A549 (cell line): ENCODE measurements around the gene TEX29. TPM values are rescaled to one million over a fixed set of nuclear protein-coding genes. Genes with fewer than 3 reads are reported as not detected.

Source experiments
- ATAC-seq, 2 experiments: fragments of 200-7000 bp in 1 of 2; fragments of >200 bp in 1 of 2; cut with Nextera tagmentation in 1 of 2; cut with Tn5 transposase in 1 of 2; 3 replicates each; pipeline versions ENCODE4 v1.8.0 to v1.9.1; 2018 to 2020; ENCODE audit warnings: mild to moderate bottlenecking in 1 of 2, moderate library complexity in 1 of 2
- CTCF ChIA-PET: fragments of 300-600 bp; sonication (Branson Sonifier 250); formaldehyde crosslinking; extraction: SDS; loops from one replicate; lab custom pipeline; 2021; ENCODE audit warnings: antibody characterized with exemption, inconsistent platforms; lab: Yijun Ruan, JAX
- POLR2A ChIA-PET: fragments of 350-600 bp; formaldehyde crosslinking; extraction: SDS; loops from one replicate; lab custom pipeline; 2021; ENCODE audit warnings: antibody characterized with exemption, inconsistent platforms; lab: Yijun Ruan, JAX
- DNase-seq, 2 experiments: peaks; one replicate each; pipeline versions ENCODE4 v3.0.0 to v3.0.0-alpha.2; 2011 to 2016; ENCODE audit warnings: low read depth in 1 of 2, low spot score in 1 of 2
- FAIRE-seq: peaks from 2 replicates; lab custom pipeline; 2011; peaks lifted over from hg19 to GRCh38; lab: Jason Lieb, UNC
- H3K27ac ChIP-seq, 2 experiments: fragments of >200 bp; sonication (Bioruptor Twin); formaldehyde crosslinking; 3 replicates each; pipeline ENCODE4 v1.5.1; 2016 to 2017
- H3K4me1 ChIP-seq: fragments of >200 bp; sonication (Bioruptor Twin); formaldehyde crosslinking; 3 replicates; pipeline ENCODE4 v1.6.1; 2016
- H3K4me2 ChIP-seq: fragments of >200 bp; sonication (Bioruptor Twin); formaldehyde crosslinking; 3 replicates; pipeline ENCODE4 v1.6.1; 2016
- H3K4me3 ChIP-seq: fragments of >200 bp; sonication (Bioruptor Twin); formaldehyde crosslinking; 3 replicates; pipeline ENCODE4 v1.5.1; 2016
- H3K9me3 ChIP-seq: fragments of >200 bp; sonication (Bioruptor Twin); formaldehyde crosslinking; 3 replicates; pipeline ENCODE4 v1.6.1; 2016
- CBX8 ChIP-seq: fragments of 200-600 bp; sonication (generic); IDR thresholded peaks from 2 replicates; pipeline ENCODE4 v1.6.1; 2016
- CHD2 ChIP-seq: fragments of 150-350 bp; IDR thresholded peaks from 2 replicates; pipeline ENCODE4 v1.6.1; 2014; ENCODE audit warnings: low read length; ENCODE audit not compliant: partially characterized antibody
- EHF ChIP-seq: fragments of 250-450 bp; sonication (Bioruptor Pico); IDR thresholded peaks from 2 replicates; pipeline ENCODE4 v1.5.0; 2020; ENCODE audit warnings: mild to moderate bottlenecking
- EHMT2 ChIP-seq: fragments of 200-600 bp; sonication (generic); IDR thresholded peaks from 2 replicates; pipeline ENCODE4 v1.6.1; 2016; ENCODE audit warnings: antibody characterized with exemption, low read depth, mild to moderate bottlenecking, moderate library complexity
- FOXS1 ChIP-seq: fragments of 250-450 bp; sonication (Bioruptor Pico); IDR thresholded peaks from 2 replicates; pipeline ENCODE4 v1.5.0; 2020; ENCODE audit warnings: mild to moderate bottlenecking, moderate library complexity
- HDAC2 ChIP-seq: fragments of 200-600 bp; sonication (generic); IDR thresholded peaks from 2 replicates; pipeline ENCODE4 v1.6.1; 2016
- HEYL ChIP-seq: fragments of 250-450 bp; sonication (Bioruptor Pico); IDR thresholded peaks from 2 replicates; pipeline ENCODE4 v1.8.0; 2021; ENCODE audit warnings: mild to moderate bottlenecking, moderate library complexity
- HOXB13 ChIP-seq: fragments of 250-450 bp; sonication (Bioruptor Pico); IDR thresholded peaks from 2 replicates; pipeline ENCODE4 v1.5.0; 2020; ENCODE audit warnings: low read depth, mild to moderate bottlenecking, moderate library complexity
- HOXB5 ChIP-seq: fragments of 250-450 bp; sonication (Bioruptor Pico); IDR thresholded peaks from 2 replicates; pipeline ENCODE4 v1.5.0; 2020; ENCODE audit warnings: mild to moderate bottlenecking, moderate library complexity
- JUN ChIP-seq, 2 experiments: fragments of >200 bp; sonication (Bioruptor Twin); formaldehyde crosslinking; IDR thresholded peaks; 2 replicates in 1 of 2; 3 replicates in 1 of 2; pipeline ENCODE4 v1.6.1; 2016 to 2017
- KDM1A ChIP-seq: fragments of 200-600 bp; sonication (generic); IDR thresholded peaks from 2 replicates; pipeline ENCODE4 v1.6.1; 2016; ENCODE audit warnings: low read depth, mild to moderate bottlenecking
- MAZ ChIP-seq: fragments of 150-350 bp; IDR thresholded peaks from 2 replicates; pipeline ENCODE4 v1.6.1; 2014; ENCODE audit warnings: antibody characterized with exemption, low read depth, low read length, borderline replicate concordance
- MYC ChIP-seq: IDR thresholded peaks from 2 replicates; pipeline ENCODE4 v1.6.1; 2012; ENCODE audit warnings: mild to moderate bottlenecking, inconsistent platforms, low read length, improper control_type of control experiment, borderline replicate concordance
- NFE2L2 ChIP-seq: fragments of 150-350 bp; conservative IDR thresholded peaks from 2 replicates; pipeline ENCODE4 v1.6.1; 2014; ENCODE audit warnings: low read length
- NPAS2 ChIP-seq: fragments of 250-450 bp; sonication (Bioruptor Pico); IDR thresholded peaks from 2 replicates; pipeline ENCODE4 v1.8.0; 2022; ENCODE audit warnings: mild to moderate bottlenecking, moderate library complexity, borderline replicate concordance
- POLR2A ChIP-seq: IDR thresholded peaks from 2 replicates; pipeline ENCODE4 v1.6.1; 2012; ENCODE audit warnings: mild to moderate bottlenecking, low read length
- RARB ChIP-seq: fragments of 250-450 bp; sonication (Bioruptor Pico); IDR thresholded peaks from 2 replicates; pipeline ENCODE4 v1.8.0; 2021; ENCODE audit warnings: mild to moderate bottlenecking, moderate library complexity
- RCOR1 ChIP-seq: fragments of 150-350 bp; IDR thresholded peaks from 2 replicates; pipeline ENCODE4 v1.6.1; 2014; ENCODE audit warnings: antibody characterized with exemption, low read length, low read depth
- SMC3 ChIP-seq: fragments of >200 bp; sonication (Bioruptor Twin); formaldehyde crosslinking; IDR thresholded peaks from 3 replicates; pipeline ENCODE4 v1.6.1; 2018; ENCODE audit warnings: inconsistent platforms
- TP53 ChIP-seq: fragments of 250-450 bp; sonication (Bioruptor Pico); IDR thresholded peaks from 2 replicates; pipeline ENCODE4 v1.5.0; 2021; ENCODE audit warnings: mild to moderate bottlenecking, moderate library complexity
- ZC3H11A ChIP-seq: fragments of 450-650 bp; IDR thresholded peaks from 2 replicates; pipeline ENCODE4 v1.6.1; 2014; ENCODE audit warnings: antibody characterized with exemption, mild to moderate bottlenecking
- ZNF302 ChIP-seq: fragments of 250-450 bp; sonication (Bioruptor Pico); IDR thresholded peaks from 2 replicates; pipeline ENCODE4 v1.9.0; 2021; ENCODE audit warnings: inconsistent platforms, mild to moderate bottlenecking, moderate library complexity
- ZSCAN20 ChIP-seq: fragments of 250-450 bp; sonication (Bioruptor Pico); IDR thresholded peaks from 2 replicates; pipeline ENCODE4 v1.8.0; 2022; ENCODE audit warnings: mild to moderate bottlenecking, moderate library complexity
- WGBS: methylation state at CpG from one replicate; pipeline ENCODE4 v1.1.6; 2017; ENCODE audit errors: missing lambda C conversion rate; 5-methylcytosine and 5-hydroxymethylcytosine counted together
- polyA plus RNA-seq, 4 experiments: library from polyadenylated mRNA; depleted of rRNA in 3 of 4; stranded (reverse); fragments of >200 nt; fragmentation: RNase III in 1 of 4; extraction: RNeasy Plus Mini Kit Qiagen cat#74134 plus additional on column Dnase treatment in 1 of 4; gene quantifications; 2 replicates in 3 of 4; 3 replicates in 1 of 4; pipeline ENCODE4 v1.2.3, GENCODE V29; 2011 to 2017
- TF ChIP-seq, protein P1 (sequence below): fragments of 150-350 bp; IDR thresholded peaks from 2 replicates; pipeline ENCODE4 v1.6.1; 2014; ENCODE audit warnings: low read depth, mild to moderate bottlenecking, low read length
- TF ChIP-seq, protein P2 (sequence below): fragments of 450-650 bp; IDR thresholded peaks from 2 replicates; pipeline ENCODE4 v1.6.1; 2014; ENCODE audit warnings: antibody characterized with exemption
- TF ChIP-seq, protein P3 (sequence below): fragments of 250-450 bp; sonication (Bioruptor Pico); IDR thresholded peaks from 2 replicates; pipeline ENCODE4 v1.5.0; 2020; ENCODE audit warnings: low read depth, mild to moderate bottlenecking, moderate library complexity
- TF ChIP-seq, protein P4 (sequence below): IDR thresholded peaks from 2 replicates; pipeline ENCODE4 v1.6.1; 2012; ENCODE audit warnings: low read depth, borderline replicate concordance
- TF ChIP-seq, protein P5 (sequence below): fragments of 250-450 bp; sonication (Bioruptor Pico); IDR thresholded peaks from 2 replicates; pipeline ENCODE4 v1.5.0; 2021; ENCODE audit warnings: mild to moderate bottlenecking, moderate library complexity, borderline replicate concordance
- TF ChIP-seq, protein P6 (sequence below): fragments of >200 bp; sonication (Bioruptor Twin); formaldehyde crosslinking; IDR thresholded peaks from 3 replicates; pipeline ENCODE4 v1.5.1; 2016

The TEX29 gene
- polyA plus RNA-seq, 2 of the 4 experiments (the other 2 are of a cell fraction), result 0.13 to 0.35 TPM

DNA sequence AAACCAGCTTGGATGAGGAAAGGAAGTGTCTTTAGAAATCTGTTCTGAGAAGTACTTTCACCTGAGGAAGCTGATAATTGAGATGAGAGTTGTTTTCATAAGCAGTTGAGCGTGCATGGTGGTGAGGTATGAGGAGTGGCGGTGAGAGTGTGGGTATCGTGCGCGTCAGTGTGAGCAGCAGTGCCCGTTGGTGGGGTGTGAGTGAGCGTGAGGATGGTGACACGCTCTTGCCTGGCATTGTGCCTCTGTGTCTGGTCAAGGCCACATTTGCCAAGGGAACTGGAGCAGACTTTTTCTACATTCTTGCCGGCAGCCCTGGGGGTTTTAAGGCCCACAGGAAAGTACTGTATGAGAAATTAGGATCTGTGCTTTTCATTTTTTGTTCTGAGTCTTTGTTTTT is 36.5 kb upstream of the TEX29 start:
- CTCF ChIA-PET, result no interaction called here
- no peak for DNase-seq
- H3K4me3 ChIP-seq, result no peak overlapping the region
- FAIRE-seq, result no peak
- WGBS, result 92% methylated on average over 9 of the region's 9 CpGs
- TF ChIP-seq FOXS1 (CRISPR knock-in tag), result no peak
- TF ChIP-seq TP53 (CRISPR knock-in tag), result no peak
- TF ChIP-seq, protein P1, sequence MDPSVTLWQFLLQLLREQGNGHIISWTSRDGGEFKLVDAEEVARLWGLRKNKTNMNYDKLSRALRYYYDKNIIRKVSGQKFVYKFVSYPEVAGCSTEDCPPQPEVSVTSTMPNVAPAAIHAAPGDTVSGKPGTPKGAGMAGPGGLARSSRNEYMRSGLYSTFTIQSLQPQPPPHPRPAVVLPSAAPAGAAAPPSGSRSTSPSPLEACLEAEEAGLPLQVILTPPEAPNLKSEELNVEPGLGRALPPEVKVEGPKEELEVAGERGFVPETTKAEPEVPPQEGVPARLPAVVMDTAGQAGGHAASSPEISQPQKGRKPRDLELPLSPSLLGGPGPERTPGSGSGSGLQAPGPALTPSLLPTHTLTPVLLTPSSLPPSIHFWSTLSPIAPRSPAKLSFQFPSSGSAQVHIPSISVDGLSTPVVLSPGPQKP, result no peak
- no peak for TF ChIP-seq MAZ
- TF ChIP-seq RARB (CRISPR knock-in tag), result no peak
- no peak for TF ChIP-seq NFE2L2
- TF ChIP-seq, protein P2, sequence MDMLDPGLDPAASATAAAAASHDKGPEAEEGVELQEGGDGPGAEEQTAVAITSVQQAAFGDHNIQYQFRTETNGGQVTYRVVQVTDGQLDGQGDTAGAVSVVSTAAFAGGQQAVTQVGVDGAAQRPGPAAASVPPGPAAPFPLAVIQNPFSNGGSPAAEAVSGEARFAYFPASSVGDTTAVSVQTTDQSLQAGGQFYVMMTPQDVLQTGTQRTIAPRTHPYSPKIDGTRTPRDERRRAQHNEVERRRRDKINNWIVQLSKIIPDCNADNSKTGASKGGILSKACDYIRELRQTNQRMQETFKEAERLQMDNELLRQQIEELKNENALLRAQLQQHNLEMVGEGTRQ, result no peak
- no peak for TF ChIP-seq EHMT2
- no peak for TF ChIP-seq HDAC2
- TF ChIP-seq CHD2, result no peak
- TF ChIP-seq, protein P3, sequence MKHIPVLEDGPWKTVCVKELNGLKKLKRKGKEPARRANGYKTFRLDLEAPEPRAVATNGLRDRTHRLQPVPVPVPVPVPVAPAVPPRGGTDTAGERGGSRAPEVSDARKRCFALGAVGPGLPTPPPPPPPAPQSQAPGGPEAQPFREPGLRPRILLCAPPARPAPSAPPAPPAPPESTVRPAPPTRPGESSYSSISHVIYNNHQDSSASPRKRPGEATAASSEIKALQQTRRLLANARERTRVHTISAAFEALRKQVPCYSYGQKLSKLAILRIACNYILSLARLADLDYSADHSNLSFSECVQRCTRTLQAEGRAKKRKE (CRISPR knock-in tag), result no peak
- no peak for TF ChIP-seq ZSCAN20 (CRISPR knock-in tag)
- no peak for TF ChIP-seq ZNF302 (CRISPR knock-in tag)
- TF ChIP-seq HOXB5, result no peak
- TF ChIP-seq POLR2A, result no peak
- TF ChIP-seq SMC3, result no peak
- H3K9me3 ChIP-seq, result no peaks in the 10 kb centered on the region
- no peak overlapping the region for H3K27ac ChIP-seq
- POLR2A ChIA-PET, result no interaction called here
- H3K4me1 ChIP-seq, result no peaks in the 10 kb centered on the region
- H3K4me2 ChIP-seq, result no peak overlapping the region
- no peak for ATAC-seq

DNA sequence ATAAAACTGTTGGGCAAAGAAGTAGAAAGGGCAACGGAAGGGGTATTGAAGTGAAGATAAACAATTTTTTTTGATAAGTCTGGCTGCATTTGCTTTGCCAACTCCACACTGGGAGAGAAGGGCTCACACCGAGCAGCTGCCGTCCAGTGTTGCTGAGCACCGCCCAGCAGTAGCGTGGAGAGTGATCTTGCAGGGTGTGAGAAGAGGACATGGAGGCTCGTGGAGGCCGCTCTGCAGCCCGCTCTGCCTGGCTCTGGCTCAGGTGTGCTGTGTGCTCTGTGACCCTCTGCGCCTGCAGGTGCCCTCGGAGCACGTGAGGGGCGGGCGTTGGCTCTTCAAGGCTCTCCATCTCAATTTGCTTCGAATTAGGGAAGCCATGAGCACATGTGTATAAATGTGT is 35.9 kb upstream of the TEX29 start:
- H3K4me3 ChIP-seq, result no peak overlapping the region
- ChIA-PET POLR2A (no interaction called here), CTCF (no interaction called here)
- H3K4me1 ChIP-seq, result no peaks in the 10 kb centered on the region
- 97% methylated on average over 14 of the region's 14 CpGs for WGBS
- no peak for DNase-seq
- TF ChIP-seq, protein P2, result no peak
- TF ChIP-seq ZNF302 (CRISPR knock-in tag), result no peak
- TF ChIP-seq ZC3H11A, result no peak
- TF ChIP-seq SMC3, result no peak
- TF ChIP-seq, protein P4, sequence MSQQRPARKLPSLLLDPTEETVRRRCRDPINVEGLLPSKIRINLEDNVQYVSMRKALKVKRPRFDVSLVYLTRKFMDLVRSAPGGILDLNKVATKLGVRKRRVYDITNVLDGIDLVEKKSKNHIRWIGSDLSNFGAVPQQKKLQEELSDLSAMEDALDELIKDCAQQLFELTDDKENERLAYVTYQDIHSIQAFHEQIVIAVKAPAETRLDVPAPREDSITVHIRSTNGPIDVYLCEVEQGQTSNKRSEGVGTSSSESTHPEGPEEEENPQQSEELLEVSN, result no peak
- no peak for TF ChIP-seq EHF (CRISPR knock-in tag)
- no peak for TF ChIP-seq NPAS2 (CRISPR knock-in tag)
- TF ChIP-seq JUN (IDR thresholded peaks at IDR 0.05), result no peak
- TF ChIP-seq MAZ, result no peak
- TF ChIP-seq TP53 (CRISPR knock-in tag), result no peak
- TF ChIP-seq HEYL (CRISPR knock-in tag), result no peak
- no peak for TF ChIP-seq KDM1A
- TF ChIP-seq, protein P5, sequence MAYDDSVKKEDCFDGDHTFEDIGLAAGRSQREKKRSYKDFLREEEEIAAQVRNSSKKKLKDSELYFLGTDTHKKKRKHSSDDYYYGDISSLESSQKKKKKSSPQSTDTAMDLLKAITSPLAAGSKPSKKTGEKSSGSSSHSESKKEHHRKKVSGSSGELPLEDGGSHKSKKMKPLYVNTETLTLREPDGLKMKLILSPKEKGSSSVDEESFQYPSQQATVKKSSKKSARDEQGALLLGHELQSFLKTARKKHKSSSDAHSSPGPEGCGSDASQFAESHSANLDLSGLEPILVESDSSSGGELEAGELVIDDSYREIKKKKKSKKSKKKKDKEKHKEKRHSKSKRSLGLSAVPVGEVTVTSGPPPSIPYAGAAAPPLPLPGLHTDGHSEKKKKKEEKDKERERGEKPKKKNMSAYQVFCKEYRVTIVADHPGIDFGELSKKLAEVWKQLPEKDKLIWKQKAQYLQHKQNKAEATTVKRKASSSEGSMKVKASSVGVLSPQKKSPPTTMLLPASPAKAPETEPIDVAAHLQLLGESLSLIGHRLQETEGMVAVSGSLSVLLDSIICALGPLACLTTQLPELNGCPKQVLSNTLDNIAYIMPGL (CRISPR knock-in tag), result no peak
- no peak for TF ChIP-seq MYC
- TF ChIP-seq, protein P6, sequence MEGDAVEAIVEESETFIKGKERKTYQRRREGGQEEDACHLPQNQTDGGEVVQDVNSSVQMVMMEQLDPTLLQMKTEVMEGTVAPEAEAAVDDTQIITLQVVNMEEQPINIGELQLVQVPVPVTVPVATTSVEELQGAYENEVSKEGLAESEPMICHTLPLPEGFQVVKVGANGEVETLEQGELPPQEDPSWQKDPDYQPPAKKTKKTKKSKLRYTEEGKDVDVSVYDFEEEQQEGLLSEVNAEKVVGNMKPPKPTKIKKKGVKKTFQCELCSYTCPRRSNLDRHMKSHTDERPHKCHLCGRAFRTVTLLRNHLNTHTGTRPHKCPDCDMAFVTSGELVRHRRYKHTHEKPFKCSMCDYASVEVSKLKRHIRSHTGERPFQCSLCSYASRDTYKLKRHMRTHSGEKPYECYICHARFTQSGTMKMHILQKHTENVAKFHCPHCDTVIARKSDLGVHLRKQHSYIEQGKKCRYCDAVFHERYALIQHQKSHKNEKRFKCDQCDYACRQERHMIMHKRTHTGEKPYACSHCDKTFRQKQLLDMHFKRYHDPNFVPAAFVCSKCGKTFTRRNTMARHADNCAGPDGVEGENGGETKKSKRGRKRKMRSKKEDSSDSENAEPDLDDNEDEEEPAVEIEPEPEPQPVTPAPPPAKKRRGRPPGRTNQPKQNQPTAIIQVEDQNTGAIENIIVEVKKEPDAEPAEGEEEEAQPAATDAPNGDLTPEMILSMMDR, result no peak
- no peak for TF ChIP-seq RCOR1
- no peak for TF ChIP-seq HOXB13 (CRISPR knock-in tag)
- no peak for TF ChIP-seq CBX8
- TF ChIP-seq, all 56 proteins: peak for 0
- H3K9me3 ChIP-seq, result no peaks in the 10 kb centered on the region
- no peak for FAIRE-seq
- H3K4me2 ChIP-seq, result no peak overlapping the region
- H3K27ac ChIP-seq, result no peak overlapping the region
- ATAC-seq, result no peak
